BE2C (cell line): ENCODE data around the gene CDK2AP2.

Experiments used
- DNase-seq: peaks from one replicate; pipeline ENCODE4 v3.0.0-alpha.2; 2020
- H3K27me3 ChIP-seq: fragments of 250-450 bp; sonication (Bioruptor Pico); 2 replicates; pipeline ENCODE4 v1.5.1; 2020; ENCODE audit warnings: mild to moderate bottlenecking
- H3K36me3 ChIP-seq: fragments of 250-450 bp; sonication (Bioruptor Pico); 2 replicates; pipeline ENCODE4 v1.5.1; 2020; ENCODE audit warnings: mild to moderate bottlenecking
- H3K4me1 ChIP-seq: fragments of 250-450 bp; sonication (Bioruptor Pico); 2 replicates; pipeline ENCODE4 v1.5.1; 2020
- H3K4me3 ChIP-seq: 2 replicates; pipeline ENCODE4 v1.5.1; 2011; ENCODE audit warnings: low read depth, low read length
- H3K9me3 ChIP-seq: fragments of 250-450 bp; sonication (Bioruptor Pico); 2 replicates; pipeline ENCODE4 v1.5.1; 2020
- TF ChIP-seq, protein P1 (sequence below): IDR thresholded peaks from 2 replicates; pipeline ENCODE4 v1.5.1; 2012; ENCODE audit warnings: mild to moderate bottlenecking, low read depth, low read length

The CDK2AP2 gene

DNA sequence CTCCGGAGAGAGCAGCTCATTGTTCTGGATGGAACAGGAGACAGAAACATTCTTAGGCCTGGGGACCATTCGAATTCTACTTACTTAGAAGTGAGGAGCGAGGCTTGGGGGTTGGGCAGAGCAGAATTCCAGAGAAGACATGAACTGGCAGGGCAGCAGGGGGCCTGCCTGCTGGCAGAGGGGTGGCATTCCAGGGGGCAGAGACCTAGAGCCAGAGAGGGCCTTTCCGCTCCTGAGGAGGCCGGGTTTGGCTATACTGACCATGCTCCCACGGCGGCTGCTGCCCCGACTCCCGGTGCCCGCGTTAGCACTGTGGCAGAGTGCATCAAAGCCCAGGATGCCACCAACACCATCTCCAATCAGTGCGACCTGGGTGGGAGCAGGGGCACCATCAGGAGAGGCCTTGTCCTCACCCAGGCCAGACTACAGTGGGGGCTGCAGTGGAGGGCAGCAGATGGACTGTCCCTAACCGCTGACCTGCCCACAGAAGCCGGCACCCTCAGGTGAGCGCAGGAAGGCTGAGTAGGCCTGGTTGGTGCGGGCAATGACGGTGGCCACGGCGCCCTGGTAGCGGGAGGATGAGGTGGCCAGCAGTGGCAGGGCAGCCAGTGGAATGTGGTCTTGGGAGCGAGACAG is 10.2 kb downstream of the CDK2AP2 start:
- no peak for DNase-seq
- Histone ChIP-seq H3K27me3 (no peaks in the 10 kb centered on the region), H3K9me3 (no peaks in the 10 kb centered on the region), H3K4me3 (no peak overlapping the region), H3K36me3 (no peaks in the 10 kb centered on the region; the same call in 1 of the 2 replicates), H3K4me1 (no peaks in the 10 kb centered on the region)
- TF ChIP-seq, protein P1, sequence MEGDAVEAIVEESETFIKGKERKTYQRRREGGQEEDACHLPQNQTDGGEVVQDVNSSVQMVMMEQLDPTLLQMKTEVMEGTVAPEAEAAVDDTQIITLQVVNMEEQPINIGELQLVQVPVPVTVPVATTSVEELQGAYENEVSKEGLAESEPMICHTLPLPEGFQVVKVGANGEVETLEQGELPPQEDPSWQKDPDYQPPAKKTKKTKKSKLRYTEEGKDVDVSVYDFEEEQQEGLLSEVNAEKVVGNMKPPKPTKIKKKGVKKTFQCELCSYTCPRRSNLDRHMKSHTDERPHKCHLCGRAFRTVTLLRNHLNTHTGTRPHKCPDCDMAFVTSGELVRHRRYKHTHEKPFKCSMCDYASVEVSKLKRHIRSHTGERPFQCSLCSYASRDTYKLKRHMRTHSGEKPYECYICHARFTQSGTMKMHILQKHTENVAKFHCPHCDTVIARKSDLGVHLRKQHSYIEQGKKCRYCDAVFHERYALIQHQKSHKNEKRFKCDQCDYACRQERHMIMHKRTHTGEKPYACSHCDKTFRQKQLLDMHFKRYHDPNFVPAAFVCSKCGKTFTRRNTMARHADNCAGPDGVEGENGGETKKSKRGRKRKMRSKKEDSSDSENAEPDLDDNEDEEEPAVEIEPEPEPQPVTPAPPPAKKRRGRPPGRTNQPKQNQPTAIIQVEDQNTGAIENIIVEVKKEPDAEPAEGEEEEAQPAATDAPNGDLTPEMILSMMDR, result no peak

DNA sequence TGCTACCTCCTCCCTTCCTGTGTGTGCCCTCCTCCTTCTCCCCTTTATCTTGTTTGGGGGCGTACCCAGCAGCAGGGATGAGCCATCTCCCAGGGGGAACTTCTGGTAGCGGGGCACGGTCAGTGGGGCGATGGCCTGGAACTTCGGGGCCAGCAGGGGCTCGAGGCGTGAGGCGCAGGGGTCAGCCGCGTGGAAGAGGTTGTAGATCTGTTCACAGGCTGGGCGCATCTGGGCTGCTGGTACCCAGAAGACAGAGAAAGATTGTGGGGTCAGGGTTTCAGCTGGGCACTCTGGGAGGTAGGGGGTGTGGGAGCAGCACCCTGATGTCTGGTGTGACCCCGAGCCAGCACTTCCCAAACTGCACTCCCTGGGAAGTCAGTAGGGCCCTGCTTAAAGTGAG is 11.8 kb downstream of the CDK2AP2 start:
- Histone ChIP-seq H3K27me3 (no peaks in the 10 kb centered on the region), H3K4me1 (no peaks in the 10 kb centered on the region), H3K36me3 (peaks cover 3% of the 10 kb centered on the region; the same call in 1 of the 2 replicates), H3K4me3 (no peak overlapping the region), H3K9me3 (no peaks in the 10 kb centered on the region)
- TF ChIP-seq, protein P1, result no peak
- no peak for DNase-seq

DNA sequence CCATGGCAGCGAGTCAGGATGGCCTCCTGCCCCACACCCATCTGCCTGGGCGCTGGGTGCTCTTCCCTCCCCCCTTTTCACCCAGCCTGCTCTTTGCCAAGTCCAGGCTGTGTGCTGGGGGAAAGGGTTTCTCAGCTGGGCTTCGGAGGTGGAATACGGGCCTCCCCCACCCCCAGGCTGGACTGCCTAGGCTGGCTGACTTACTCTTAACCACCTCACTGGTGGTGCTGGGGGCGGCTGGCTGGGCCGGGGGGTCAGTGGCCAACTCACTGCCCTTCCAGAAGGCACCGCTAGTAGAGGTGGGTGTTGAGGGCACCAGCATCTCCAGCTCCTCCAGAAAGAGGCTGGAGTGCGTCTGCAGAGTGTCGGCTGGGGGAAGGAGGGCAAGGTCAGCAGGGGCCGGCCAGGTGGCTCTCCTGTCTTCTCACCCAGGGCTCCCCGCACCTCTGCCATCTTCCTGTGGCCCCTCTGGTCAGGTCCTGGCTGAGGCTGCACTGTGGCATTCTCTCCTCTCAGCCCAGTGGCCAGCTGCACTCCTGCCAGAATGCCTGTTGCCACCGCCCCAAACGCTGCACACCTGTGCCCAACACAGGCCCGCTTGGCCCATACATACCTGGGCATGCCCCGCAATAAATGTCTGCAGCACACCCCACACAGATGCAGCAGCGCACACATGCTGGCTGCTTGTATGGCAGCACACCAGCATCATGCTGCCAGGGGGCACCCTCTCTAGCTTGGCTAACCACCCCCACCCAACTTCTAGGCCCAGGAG is 12.5 kb downstream of the CDK2AP2 start:
- TF ChIP-seq, protein P1, result no peak
- no peak overlapping the region for H3K4me3 ChIP-seq
- no peaks in the 10 kb centered on the region for H3K4me1 ChIP-seq
- no peaks in the 10 kb centered on the region for H3K9me3 ChIP-seq
- no peak for DNase-seq
- peaks cover 5% of the 10 kb centered on the region for H3K36me3 ChIP-seq
- H3K27me3 ChIP-seq, result no peaks in the 10 kb centered on the region

DNA sequence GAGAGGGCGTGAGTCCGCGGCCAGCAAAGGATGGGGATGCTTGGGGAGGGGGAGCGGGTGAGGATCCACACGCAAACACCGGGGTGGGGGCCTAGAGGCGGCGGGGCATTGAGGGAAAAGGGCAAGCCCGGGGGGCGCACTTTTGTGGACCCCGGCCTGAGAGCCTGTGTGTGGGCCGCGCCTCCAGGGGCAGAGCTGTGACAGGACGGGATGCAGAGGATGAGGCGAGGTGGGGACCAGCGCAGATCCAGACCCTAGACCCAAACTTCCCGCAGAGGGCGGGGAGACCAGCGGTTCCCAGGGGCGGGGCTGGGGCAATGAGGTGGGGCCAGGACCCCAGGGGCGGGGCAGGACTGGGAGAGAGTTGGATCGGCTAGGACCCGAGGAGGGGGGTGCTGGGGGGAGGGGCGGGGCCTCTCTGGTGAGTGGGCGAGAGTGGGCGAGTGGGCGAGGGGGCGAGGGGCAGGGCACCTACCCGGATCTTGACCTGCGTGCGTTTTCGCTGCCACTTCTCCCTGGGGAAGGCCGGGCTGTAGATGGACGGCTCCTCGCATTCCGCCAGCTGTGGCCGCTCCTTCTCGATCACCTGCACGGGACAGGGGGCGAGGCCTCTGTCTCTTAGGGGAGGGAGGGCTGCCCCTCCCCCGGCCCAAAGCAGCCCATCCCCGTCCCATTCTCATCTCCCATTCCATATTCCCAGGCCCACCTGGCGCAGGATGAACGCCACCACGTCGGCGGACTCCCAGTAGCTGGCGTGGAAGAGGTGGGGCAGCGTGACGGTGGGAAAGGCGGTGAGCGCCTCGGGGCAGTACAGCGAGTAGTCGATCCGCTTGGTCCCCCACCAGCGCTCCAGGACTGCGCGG is 13.4 kb downstream of the CDK2AP2 start:
- TF ChIP-seq, protein P1, result no peak
- Histone ChIP-seq H3K36me3 (peaks cover 7% of the 10 kb centered on the region), H3K4me1 (no peaks in the 10 kb centered on the region), H3K9me3 (no peaks in the 10 kb centered on the region), H3K4me3 (no peak overlapping the region), H3K27me3 (no peaks in the 10 kb centered on the region)
- DNase-seq, result no peak

DNA sequence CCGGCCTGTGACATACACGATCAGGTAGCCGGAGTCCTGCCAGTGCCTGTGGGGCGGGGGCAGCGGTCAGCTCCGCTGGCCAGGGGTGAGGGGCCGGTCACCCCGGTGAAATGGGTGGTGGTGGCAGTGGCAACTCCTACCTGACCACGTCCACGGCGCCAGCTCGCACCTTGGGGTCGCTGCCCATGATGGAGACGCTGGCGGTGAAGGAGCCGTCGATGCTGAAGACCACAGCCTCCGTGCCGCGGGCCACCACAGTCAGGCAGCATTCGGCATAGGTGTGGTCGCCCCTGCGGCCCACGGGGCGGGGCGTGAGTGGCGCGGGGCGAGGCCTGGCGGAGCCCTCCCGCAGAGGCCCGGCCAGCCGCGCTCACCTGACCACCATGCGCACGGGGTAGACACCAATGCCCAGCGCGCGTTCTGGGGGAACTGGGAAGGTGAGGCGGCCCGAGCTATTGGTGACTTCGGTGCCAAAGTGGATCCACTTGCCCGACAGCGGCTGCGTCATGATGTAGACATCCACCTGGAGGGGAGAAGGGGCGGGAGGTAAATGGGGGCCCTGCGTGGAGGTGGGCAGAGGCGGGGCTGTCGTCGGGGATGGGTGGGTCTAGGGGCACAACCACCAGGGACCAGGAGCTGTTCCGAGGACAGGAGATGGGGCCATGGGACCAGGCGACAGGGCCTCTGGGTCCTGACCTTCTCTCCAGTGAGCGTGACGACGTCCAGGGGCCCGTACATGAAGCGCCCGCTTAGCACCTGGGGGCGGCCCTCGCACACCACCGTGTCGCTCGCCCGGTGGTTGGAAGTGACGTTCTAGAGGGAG is 14.2 kb downstream of the CDK2AP2 start:
- no peaks in the 10 kb centered on the region for H3K9me3 ChIP-seq
- no peak overlapping the region for H3K4me3 ChIP-seq
- no peak for DNase-seq
- no peaks in the 10 kb centered on the region for H3K27me3 ChIP-seq
- TF ChIP-seq, protein P1, result no peak
- H3K4me1 ChIP-seq, result no peaks in the 10 kb centered on the region
- peaks cover 7% of the 10 kb centered on the region for H3K36me3 ChIP-seq
